ENCODE results near the gene ZDHHC3.

ZDHHC3 gene

DNA sequence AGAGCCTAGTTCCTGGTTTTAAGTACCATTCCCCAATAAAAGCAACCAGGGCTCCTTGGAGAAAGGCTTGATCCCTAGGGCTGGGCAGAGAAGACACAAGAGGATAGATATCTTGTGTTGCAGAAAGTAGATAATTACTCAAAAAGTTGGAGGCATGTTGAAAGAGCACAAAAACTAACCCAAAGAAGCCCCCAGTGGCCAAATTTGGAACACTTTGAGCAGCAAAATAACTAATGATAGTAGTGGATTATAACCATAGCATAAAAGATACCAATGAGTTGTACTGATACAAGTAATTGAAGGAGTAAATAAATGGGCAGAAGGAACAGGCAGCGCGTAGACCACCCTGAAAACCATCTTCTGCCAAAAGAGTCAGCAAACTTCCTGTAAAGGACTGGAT is 12.1 kb upstream of the ZDHHC3 start:
- no peak for TF ChIP-seq GATA2 (IDR thresholded peaks at IDR 0.05; ENCODE audit: low read depth, low read length)

DNA sequence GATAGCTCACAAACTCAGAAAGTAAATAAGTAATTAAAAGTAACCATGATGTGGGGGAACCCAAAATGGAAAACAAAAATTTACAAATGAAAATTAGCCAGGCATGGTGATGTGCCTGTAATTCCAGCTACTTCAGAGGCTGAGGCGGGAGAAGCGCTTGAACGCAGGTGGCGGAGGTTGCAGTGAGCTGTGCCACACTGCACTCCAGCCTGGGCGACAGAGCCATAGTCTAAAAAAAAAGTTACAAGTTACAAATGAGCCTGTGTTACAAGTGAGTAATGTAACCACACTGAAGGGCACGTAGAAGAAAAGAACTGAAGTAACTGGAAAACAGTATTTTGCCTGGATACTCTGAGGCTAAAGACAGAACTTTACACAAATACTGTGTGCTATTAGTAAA is 11.4 kb upstream of the ZDHHC3 start:
- TF ChIP-seq GATA2 (IDR thresholded peaks at IDR 0.05; ENCODE audit: low read depth, low read length) (no peak), GATA3 (IDR thresholded peaks at IDR 0.05; ENCODE audit: low read depth, low read length) (no peak)

DNA sequence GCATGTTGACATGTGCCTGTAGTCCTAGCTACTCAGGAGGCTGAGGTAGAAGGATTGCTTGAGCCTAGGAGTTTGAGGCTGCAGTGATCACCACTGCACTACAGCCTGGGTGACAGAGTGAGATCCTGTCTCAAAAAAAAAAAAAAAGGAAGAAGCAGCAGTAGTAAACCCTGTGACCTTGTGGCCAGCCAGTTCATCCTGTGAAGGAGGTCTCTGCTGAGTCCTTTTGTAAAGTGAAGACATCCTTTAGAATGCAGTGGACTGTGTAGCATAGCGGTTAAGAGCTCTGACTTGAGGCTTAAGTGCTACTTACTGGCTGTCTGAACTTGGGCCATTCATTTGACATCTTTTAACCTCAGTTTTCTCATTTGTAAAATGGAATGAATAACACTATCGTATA is 8.4 kb upstream of the ZDHHC3 start:
- TF ChIP-seq GATA3 (IDR thresholded peaks at IDR 0.05; ENCODE audit: low read depth, low read length), result no peak
- TF ChIP-seq GATA2 (IDR thresholded peaks at IDR 0.05; ENCODE audit: low read depth, low read length), result no peak

DNA sequence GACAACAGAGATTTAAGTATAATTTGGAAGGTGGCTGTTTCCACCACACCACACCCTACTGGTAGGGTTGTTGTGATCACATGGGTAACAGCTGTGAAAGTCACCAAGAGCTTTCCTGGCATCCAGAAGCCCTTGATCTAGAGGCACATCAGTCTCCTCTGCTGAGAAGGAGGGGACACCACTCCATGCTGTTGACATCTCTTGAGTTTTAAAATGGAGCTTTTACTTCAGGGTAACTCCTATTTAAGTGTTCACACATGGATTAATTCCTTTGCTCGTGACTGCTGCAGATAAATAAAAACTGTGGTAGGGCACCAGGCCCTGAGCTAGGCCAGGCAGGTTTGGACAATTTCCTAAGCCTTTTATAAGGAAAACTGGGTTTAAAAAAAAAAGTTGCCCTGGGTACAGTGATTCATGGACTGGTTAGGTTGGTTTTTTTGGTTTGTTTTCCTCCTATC is 7.5 kb upstream of the ZDHHC3 start:
- TF ChIP-seq GATA2 (IDR thresholded peaks at IDR 0.05; ENCODE audit: low read depth, low read length), result no peak
- no peak for TF ChIP-seq GATA3 (IDR thresholded peaks at IDR 0.05; ENCODE audit: low read depth, low read length)

DNA sequence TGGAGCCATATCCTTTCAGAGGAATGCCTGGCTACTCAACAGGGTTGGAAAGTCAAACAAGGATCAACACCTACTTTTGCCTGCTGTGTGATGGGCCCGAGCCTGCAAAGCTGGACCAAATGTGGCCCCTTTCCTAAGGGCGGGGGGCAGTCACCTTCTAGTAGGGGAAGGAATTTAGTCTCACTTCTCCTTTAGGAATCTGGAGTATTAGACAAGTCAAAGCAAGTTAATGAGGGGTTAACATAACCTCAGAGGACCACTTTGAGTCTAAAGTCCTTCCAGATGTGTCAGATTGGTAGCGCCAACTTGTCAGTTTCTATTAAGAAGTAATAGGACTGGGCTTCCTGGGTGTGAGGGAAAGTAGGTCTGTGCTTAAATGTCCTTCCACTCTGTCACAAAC is 6.8 kb upstream of the ZDHHC3 start:
- TF ChIP-seq GATA2 (IDR thresholded peaks at IDR 0.05; ENCODE audit: low read depth, low read length), result no peak
- no peak for TF ChIP-seq GATA3 (IDR thresholded peaks at IDR 0.05; ENCODE audit: low read depth, low read length)

DNA sequence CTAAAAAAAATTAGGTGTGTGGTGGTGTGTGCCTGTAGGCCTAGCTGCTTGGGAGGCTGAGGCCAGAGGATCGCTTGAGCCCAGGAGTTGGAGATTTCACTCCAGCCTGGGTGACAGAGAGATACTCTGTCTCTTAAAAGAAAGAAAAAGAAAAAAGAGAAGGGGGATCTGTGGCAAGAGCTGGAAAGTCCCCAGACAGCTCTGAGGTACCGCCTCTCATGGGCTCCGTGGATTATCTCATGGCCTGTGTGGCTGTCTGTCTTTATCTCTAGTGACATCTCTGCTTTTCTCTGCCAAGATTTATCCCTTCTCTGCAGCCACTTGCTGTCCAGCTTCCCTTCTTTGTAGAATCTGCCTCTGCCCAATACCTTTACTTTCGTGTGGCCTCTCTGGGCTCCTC is 5.8 kb upstream of the ZDHHC3 start:
- peak; percentile 26; the same call in 1 of the 2 replicates for TF ChIP-seq GATA2 (IDR thresholded peaks at IDR 0.05; ENCODE audit: low read depth, low read length)
- no peak for TF ChIP-seq GATA3 (IDR thresholded peaks at IDR 0.05; ENCODE audit: low read depth, low read length)

DNA sequence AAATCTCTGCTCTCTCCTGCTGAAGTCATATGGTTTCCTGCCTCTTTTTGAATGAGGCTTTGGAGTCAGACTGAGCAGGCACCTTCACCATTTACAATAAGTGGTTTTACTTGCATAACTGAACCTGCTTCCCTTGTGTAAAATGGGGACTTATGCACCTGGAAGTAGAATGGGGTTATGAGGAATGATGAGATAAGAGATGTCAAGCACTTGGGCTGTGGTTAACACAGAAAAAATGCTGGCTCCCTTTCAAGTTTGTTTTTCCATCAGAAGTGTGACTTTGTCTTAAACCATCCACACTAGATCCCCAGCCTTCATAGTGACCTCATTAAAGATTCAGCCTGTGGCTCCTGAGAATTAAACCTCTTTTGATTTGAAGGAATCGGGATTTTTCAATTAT is 5.2 kb upstream of the ZDHHC3 start:
- no peak for TF ChIP-seq GATA3 (IDR thresholded peaks at IDR 0.05; ENCODE audit: low read depth, low read length)
- no peak for TF ChIP-seq GATA2 (IDR thresholded peaks at IDR 0.05; ENCODE audit: low read depth, low read length)

DNA sequence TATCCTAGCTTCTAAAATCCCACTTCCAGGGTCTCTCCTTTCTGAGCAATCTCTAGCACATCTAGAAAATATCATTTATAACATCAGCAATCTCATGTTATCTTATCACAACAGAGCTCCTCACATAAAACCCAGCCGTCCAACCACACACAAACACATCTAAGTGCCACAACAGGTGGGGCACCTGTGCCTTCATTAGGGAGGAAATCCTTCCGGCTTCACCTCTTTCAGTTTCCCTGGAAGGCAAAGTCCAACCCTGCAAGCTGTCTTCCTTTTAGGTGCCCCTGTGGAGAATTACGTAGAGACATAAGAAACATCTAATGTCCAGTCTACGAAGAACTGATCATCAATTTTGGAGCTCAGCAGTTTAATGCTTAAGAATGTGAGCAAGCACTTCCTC is 1.6 kb downstream of the ZDHHC3 start:
- TF ChIP-seq GATA3 (IDR thresholded peaks at IDR 0.05; ENCODE audit: low read depth, low read length), result no peak

DNA sequence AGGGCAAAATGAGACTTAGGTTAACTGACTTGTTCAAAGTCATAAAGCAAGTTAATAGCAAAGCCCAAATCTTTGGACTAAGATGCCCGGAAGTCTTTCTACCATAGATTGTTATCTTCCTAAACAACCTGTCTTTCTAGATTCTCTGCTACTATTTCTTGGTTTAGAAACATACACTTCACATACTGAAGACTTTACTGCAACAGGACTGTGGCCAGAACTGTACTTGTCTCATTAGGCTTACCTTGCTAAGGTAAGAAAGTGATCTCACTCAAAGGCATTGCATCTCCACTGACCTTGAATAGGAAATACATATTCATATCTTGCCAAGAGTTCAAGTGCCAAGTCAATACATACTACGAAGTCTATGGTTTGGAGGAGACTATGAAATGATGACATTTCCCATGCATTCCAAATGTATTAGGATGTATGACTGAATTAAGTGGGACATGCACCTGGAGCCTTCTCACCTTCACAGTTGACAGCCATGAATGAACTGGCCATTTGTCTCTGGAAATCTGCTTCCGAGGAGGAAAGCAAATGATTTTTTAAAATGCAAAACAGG is 5.0 kb downstream of the ZDHHC3 start:
- TF ChIP-seq GATA3 (IDR thresholded peaks at IDR 0.05; ENCODE audit: low read depth, low read length) (no peak), GATA2 (IDR thresholded peaks at IDR 0.05; ENCODE audit: low read depth, low read length) (no peak)

DNA sequence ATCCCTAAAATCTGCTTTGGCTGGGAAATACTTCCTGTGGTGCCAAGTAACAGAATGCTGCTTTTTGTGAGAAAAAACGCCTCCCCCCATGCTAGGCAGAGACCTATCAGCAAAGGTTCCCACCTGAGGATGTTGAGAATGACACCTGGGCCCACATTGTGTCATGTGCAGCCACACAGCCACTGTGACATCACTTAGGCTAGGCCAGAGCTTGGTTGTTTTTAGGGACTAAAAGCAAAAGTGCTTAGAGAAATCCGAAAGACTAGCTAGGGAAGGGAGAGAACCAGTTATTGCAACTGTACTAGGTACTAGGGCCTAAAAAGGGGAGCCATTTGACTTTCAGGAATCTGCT is 6.2 kb downstream of the ZDHHC3 start:
- no peak for TF ChIP-seq GATA3 (IDR thresholded peaks at IDR 0.05; ENCODE audit: low read depth, low read length)

DNA sequence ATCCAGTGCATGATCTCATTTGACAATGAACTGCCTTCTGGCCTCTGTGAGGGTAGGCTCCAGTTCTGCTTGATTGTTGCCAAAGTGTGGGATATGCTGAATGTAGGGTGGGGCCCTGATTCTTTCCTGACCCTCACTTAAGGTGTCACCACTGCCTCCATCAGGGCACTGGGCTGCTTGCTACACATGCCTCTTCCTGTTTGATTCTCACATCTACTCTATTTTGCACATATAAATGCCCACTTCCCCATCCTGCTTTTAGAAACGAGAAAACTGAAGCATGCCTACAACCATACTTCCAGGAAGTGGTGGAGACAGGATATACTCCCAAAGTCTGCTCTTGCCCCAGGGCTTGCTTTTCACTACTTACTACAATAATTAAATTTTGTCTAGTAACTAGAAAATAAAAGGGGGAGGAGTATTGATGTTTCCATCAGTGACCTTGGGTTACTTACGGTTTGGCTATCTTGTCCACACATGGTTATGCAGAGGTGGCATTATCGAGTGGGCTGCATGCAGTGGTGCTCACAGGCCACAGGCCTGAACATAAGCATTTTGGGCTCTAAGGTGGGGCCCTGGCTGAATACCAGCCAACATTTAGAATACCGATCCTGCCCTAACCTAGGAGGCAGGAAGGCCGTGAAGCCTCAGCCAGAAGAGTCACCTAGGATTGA is 6.7 kb downstream of the ZDHHC3 start:
- TF ChIP-seq GATA2 (IDR thresholded peaks at IDR 0.05; ENCODE audit: low read depth, low read length), result no peak
- no peak for TF ChIP-seq GATA3 (IDR thresholded peaks at IDR 0.05; ENCODE audit: low read depth, low read length)

DNA sequence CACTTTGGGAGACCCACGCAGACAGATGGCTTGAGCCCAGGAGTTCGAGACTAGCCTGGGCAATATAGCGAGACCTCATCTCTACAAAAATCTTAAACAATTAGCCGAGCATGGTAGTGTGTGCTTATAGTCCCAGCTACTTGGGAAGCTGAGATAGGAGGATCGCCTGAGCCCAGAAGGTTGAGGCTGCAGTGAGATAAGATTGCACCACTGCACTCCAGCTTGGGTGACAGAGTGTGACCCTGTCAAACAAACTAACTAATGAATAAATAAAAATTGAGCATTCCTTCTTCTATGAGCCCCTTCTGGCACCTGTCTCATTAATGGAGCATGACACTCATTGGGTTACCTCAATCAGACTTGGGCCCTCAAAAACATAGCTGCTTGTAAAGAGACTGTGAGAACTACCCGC is 7.5 kb downstream of the ZDHHC3 start:
- TF ChIP-seq GATA2 (IDR thresholded peaks at IDR 0.05; ENCODE audit: low read depth, low read length) (no peak), GATA3 (IDR thresholded peaks at IDR 0.05; ENCODE audit: low read depth, low read length) (no peak)

DNA sequence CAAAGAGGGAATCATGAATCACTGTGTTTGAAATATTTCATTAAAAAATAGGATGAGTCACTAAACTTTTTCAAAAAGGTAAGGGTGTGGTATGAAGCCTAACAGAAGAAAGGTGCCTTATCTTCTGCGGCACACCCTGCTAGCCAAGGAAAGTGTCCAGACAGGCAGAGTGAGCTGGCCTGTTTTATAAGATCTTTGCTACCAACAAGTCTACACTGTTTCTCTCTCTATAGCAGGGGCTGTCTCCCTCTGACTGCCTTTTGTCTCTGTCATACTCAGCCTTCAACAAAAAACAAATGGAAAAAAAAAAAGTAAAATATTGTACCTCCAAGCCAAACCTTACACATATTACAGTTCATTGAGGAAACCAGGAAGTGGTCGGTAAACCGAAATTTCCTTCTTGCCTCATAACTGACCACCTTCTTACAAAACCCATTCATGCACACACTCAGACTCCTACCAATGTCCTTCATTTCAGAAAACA is 9.1 kb downstream of the ZDHHC3 start:
- no peak for TF ChIP-seq GATA3 (IDR thresholded peaks at IDR 0.05; ENCODE audit: low read depth, low read length)
- no peak for TF ChIP-seq GATA2 (IDR thresholded peaks at IDR 0.05; ENCODE audit: low read depth, low read length)

DNA sequence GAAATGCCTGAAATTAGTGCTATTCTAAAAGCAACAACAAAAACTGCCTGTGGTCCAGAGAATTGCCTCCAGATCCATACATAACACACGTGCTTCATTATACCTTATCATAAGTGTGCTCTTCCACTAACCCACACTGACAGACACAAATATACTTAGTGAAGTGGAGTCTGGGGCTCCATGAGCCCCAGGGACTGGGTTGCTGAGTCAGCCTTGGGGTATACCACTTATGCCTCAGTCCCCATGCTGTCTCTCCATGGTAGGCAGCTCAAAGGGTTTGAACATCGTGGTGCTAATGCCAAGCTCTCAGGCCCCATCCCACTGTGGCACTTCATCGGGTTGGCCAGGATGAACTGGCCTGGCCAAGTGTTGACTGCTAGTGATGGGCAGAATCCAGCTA is 10.8 kb downstream of the ZDHHC3 start:
- TF ChIP-seq GATA3 (IDR thresholded peaks at IDR 0.05; ENCODE audit: low read depth, low read length) (no peak), GATA2 (IDR thresholded peaks at IDR 0.05; ENCODE audit: low read depth, low read length) (no peak)

DNA sequence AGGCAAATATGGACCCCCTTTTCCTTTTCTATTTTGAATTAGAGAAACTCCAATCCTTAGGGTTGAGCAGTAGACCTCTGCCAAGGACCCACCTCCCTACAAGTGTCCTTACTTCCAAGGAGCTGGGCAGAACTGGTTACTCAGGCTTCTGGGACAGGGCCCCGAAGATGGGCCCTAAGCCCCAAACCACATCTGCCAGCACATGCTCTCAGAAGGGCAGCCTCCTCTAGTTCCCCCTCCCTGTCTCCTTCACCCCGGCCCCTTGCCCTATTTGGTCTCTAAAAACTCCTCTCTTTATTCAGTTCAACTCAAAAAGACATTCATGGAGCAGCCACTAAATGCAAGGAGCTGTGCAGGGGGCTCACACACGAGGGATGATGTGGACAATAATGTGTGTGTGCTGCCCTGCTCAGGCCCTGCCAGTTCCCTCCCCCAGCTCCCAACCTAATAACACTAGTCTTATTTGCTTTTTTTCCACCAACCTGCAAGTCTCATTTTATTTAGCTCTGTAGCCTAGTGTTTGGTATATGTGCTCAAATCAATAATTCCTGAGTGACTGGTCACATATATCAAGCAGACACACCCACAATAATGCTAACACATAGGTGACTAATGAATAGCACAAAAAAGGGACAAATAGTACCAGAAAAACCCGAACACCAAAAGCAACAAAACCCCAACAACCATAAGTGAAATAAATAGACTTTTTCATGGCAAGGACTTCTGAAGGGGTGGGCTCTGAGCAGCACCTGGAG is 12.2 kb downstream of the ZDHHC3 start:
- no peak for TF ChIP-seq GATA3 (IDR thresholded peaks at IDR 0.05; ENCODE audit: low read depth, low read length)
- TF ChIP-seq GATA2 (IDR thresholded peaks at IDR 0.05; ENCODE audit: low read depth, low read length), result no peak
